HG03565 (cell line): ENCODE data around the gene EIF3L.

Experiments
- ATAC-seq: cut with Tn5 transposase; IDR thresholded peaks from one replicate; pipeline ENCODE4 v1.9.1; 2021; ENCODE audit warnings: mild to moderate bottlenecking, moderate library complexity; ENCODE audit not compliant: unreplicated experiment

EIF3L gene

DNA sequence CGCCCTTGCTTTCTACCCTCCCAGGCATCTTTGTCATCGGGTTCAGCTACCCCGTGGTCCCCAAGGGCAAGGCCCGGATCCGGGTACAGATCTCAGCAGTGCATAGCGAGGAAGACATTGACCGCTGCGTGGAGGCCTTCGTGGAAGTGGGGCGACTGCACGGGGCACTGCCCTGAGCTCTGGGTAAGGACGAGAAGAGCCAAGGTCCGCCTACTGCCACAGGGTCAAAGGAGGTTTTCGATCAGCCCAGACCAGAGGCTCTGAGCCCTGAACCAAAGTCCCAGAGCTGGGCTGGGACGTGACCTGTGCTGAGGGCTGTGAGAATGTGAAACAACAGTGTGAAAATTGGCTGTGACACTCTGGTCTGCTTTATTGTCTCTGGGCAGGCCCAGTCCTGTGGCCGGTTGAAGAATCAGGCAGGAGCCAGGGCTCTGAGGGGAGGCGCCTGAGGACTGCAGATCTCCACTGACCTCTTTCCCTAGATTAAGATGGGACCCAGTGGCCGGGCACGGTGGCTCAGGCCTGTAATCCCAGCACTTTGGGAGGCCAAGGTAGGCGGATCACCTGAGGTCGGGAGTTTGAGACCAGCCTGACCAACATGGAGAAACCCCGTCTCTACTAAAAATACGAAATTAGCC, 32.6 kb upstream of the EIF3L start:
- no peak for ATAC-seq

DNA sequence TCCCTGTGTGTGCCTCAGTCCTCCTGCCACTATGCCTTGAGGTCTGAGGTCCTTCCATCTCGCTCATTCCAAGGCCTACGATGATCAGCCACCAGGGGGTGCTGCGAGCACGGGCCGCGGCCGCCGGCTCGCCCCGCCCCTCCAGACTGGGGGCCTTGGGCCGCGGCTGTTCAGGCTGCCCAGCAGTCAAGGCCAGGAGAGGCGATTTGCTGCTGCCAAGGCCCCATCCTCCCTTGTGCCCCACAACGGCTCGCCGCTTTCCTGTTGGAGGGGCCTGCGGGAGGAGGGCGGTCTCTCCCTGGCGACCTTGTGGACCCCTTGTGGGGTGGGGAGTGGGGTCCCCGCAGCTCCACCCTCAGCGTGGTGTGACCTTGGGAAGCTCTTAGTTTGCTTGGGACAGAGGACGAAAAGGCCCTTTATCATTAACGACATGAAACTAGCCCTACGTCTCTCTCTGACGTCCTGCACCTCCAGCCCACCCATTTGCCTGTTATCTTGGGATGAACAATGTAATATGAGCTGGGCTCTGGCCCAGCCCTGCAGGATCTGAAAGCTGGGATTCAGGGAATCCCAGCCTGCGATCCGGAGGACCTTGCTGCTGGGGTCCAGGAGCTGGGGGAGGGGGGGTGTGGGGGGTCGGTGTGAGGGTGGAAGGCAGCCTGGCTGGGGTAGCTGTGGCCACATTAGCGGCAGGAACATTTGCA, 31.4 kb upstream of the EIF3L start:
- peak; percentile 48 for ATAC-seq

DNA sequence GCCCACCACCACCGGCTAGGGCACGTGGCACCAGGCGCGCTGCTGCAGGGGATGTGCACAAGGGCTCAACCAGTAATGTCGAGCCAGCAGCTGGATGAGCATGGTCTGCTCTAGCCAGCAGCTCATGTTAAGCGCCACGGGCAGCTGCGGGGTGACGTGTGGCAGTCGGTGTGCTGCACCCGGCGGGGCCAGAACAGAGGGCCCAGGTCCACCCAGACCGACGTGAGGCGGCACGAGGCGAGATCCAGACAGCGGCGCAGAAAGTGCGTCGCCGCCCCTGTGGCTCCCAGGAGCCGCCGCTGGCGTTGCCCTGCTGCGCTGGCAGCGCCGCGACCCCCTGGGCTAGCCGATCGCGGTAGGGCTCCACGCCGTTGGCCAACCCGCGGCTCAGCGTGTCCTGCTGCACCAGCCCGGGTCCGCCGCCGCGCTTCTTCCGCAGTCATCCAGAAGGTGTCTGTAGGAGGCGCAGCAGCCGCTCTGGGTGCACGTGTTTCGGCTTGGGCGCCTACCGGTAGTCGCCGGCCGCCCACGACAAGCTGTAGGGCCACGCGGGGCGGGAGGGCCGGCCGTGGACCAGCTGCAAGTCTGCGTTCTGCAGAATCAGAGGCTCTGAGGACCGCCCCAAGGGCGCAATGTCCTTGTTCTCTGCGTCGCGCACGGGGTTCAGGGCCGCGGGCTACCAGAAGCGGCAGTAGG, 30.7 kb upstream of the EIF3L start:
- ATAC-seq: no peak

- no peak for ATAC-seq
Observed at GRCh38 chr22:37819105-37819433, 30.1 kb upstream of the EIF3L start.

DNA sequence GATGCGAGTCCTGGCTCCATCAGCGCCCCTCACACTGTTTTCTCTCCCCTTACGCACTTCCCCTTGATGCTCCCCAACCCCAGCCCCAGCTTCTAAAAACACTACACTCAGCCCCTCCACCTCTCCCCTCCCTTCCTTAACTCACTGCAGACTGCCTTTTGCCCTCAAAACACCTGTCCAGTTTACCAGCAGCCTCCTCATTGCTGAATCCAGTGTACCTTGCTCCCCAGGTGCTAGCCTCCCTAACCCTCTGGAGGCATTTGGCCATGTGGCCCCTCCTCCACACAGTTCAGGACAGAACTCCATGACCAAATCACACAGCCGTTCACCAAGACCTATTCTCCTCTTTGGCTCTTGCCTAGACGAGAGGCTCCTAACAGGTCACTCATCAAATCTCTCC, 28.9 kb upstream of the EIF3L start:
- no peak for ATAC-seq

GRCh38 chr22:37822079-37822833, 27.0 kb upstream of the EIF3L start:
- no peak for ATAC-seq

DNA sequence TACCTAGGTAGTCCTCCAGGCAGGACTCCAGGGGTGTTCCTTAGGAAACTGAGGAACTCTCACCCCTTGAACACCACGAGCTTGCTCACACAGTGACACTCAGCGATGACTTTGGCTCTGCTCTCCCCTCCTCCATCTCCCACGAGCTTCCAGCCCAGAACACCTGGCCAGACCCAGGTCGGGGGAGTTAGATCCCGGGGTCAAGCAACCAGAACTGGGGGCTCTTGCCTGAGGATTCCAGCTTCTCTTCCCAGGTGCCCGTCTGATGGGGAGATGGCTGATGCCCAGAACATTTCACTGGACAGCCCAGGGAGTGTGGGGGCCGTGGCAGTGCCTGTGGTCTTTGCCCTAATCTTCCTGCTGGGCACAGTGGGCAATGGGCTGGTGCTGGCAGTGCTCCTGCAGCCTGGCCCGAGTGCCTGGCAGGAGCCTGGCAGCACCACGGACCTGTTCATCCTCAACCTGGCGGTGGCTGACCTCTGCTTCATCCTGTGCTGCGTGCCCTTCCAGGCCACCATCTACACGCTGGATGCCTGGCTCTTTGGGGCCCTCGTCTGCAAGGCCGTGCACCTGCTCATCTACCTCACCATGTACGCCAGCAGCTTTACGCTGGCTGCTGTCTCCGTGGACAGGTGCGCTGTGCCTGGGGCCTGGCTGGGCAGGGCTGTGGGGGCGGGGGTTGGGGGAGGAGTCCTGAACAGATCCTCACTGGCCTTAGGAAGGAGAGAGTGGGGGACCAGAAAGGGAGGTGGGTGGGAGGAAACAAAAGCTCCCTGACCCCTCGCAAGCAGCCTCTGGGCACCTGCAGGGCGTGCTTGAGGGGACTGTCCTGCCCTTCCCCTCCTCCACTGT, 25.9 kb upstream of the EIF3L start, which contains the start of gene GALR3:
Gene GALR3 (plus strand): TSS at position 249 of the 852 bp plus-strand sequence. CDS start 25 bp downstream, at position 274.
- ATAC-seq: no peak

- no peak for ATAC-seq
Observed at GRCh38 chr22:37824674-37825641, 24.3 kb upstream of the EIF3L start.

- ATAC-seq: no peak
Observed at GRCh38 chr22:37827056-37827455, 22.2 kb upstream of the EIF3L start.

DNA sequence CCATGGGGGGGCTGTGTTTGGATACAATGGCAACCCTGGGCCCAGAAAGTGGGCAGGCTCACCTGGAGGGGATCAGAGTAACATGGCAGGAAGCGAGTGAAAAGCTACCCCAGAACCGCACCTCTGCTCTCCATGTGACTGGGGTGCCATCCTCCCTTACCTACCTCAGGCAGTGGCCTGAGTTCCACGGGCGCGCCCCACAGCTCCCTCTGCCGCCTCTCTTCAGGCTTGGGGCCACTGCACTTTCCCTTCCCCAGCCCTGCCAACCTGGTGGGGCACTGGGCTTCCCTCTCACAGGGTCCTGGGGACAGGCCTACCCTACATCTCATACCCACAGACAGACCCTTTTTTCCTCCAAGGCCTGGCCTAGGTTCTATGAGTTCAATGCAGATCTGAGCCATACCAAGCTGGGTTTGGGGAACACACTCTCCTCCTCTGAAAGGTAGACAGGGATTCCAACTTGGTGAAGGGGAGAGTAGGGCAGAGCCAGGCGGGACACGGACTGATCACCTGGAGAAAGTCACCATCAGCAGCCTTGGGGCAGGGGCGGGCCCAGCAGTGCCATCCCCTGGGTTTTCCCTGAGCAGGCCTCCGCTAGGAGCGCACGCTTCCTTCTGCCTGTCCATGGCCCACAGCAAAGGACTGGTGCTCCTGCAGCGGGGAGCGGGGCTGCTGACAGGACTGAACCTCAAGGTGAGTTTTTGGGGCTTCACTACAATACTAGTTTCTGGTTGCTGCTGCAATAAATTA, 19.0 kb upstream of the EIF3L start:
- ATAC-seq: no peak

GRCh38 chr22:37831472-37831871, 17.7 kb upstream of the EIF3L start:
- ATAC-seq: no peak

DNA sequence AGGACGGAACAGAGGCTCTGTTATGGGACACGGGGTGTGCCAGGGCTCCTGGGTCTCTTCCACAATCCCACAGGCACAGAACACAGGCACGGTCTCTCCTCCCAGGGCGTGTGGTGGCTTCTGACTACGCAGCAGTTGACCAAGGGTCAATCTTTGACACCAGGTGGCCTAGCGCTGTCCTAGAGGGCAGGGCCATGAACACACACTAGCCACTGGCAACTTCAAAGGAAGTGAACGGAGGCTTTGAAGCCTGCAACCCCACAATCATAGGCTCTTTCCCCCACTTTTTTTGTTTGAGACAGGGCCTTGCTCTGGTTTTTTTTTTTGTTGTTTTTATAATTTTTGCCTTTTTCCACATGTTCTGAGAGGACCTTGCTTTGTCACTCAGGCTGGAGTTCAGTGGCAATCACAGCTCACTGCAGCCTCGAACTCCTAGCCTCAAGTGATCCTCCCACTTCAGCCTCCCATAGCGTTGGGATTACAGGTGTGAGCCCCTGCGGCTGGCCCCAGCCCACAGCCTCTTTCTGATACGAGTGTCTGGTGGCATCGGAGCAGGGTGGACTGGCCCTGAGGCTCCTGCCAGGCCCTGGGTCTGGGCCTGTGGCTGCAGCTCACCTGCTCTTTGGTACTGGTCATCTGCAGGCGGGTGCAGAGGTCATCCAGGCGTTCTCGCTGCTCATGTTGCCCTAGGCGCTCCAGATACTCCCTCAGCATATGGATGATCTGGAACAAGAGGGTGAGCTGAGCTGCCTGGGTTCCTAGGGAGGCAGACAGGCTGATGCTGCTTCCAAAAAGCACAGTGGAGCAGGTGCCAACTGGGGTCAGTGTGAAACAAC, 17.0 kb upstream of the EIF3L start:
- no peak for ATAC-seq

- ATAC-seq: no peak
Observed at GRCh38 chr22:37842015-37842793, 7.0 kb upstream of the EIF3L start.

GRCh38 chr22:37843741-37844089, 5.5 kb upstream of the EIF3L start:
- peak; percentile 25 for ATAC-seq

DNA sequence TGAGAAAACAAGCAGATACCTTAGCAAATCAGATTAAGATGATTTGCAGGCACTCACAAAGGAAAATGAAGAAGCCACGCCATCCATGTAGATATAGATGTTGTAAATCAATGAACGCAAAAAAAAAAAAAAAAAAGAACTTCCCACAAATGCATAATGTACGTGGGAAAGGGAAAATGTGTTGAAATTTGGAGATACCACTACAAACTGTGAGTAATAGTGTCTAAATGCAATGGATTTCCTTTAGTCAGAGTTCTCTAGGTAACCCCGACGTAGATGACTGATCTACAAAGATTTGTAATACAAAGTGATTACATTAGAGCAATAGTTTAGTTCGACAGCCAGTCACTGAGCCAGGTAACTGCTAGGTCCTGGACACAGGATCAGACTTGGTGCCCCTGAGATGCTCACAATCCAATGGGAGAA, 4.3 kb upstream of the EIF3L start:
- no peak for ATAC-seq

DNA sequence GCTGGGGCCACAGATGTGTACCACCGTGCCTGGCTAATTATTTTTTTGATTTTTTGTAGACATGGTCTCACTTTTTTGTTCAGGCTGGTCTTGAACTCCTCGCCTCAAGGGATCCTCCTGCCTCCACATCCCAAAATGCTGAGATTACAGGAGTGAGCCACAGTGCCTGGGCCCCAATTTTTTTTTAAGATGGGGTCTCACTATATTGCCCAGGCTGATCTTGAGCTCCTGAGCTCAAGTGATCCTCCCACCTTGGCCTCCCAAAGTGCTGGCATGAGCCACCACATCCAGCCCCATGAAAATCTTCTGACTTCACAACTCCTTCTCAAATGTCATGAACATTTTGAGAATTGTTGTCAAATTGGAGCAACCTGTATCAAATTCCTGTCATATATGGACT, 2.8 kb upstream of the EIF3L start:
- no peak for ATAC-seq

DNA sequence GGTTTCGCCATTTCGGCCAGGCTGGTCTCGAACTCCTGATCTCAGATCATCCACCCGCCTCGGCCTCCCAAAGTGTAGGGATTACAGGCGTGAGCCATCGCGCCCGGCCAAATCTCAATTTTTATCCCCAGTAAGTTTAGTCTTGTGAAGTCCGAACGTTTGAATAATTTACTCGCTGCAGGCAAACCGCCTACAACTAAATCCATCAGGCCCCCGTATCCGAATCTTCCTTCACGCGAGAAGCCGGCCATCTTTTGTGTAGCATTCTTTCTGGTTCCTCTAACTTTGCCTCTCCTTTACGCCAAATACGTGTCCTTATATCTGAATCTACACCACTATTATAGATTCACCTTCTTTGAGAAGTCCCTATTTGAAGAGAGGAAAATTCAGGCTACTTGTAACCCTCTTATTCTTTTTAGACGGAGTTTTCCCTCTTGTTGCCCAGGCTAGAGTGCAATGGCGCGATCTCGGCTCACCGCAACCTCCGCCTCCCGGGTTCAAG, 581 bp upstream of the EIF3L start:
- ATAC-seq: no peak
